RPMI7951 (cell line): ENCODE data around the gene RTL3. TPM values are rescaled to one million over a fixed set of nuclear protein-coding genes. Genes with fewer than 3 reads are reported as not detected.

Experiments used
- DNase-seq: peaks from one replicate; pipeline ENCODE4 v3.0.0-alpha.2; 2012; ENCODE audit warnings: low read depth
- total RNA-seq: library from RNA; depleted of rRNA; stranded (reverse); fragments of >200 nt; shearing (Covaris generic); gene quantifications from 2 replicates; pipeline ENCODE4 v1.2.3, GENCODE V29; 2014; rRNA removed

Gene RTL3
- total RNA-seq, result 1.4 and 1.5 TPM in 2 replicates

- DNase-seq, result peak; percentile 89
Measured at GRCh38 chrX:78658845-78659744, at the start of gene RTL3. RTL3 (minus strand) TSS chrX:78659328; CDS start chrX:78658420, 908 bp downstream.

- DNase-seq, result no peak
Measured at GRCh38 chrX:78708816-78709215, 49.7 kb upstream of the RTL3 start.

- peak; percentile 62 for DNase-seq
Measured at GRCh38 chrX:78708262-78708661, 49.1 kb upstream of the RTL3 start.

- DNase-seq, result no peak
Measured at GRCh38 chrX:78706071-78706470, 46.9 kb upstream of the RTL3 start.

- peak; percentile 22 for DNase-seq
Measured at GRCh38 chrX:78693536-78693935, 34.4 kb upstream of the RTL3 start.

- peak; percentile 6 for DNase-seq
Measured at GRCh38 chrX:78693012-78693411, 33.9 kb upstream of the RTL3 start.

GRCh38 chrX:78687586-78687985, 28.5 kb upstream of the RTL3 start:
- DNase-seq, result no peak

- no peak for DNase-seq
Measured at GRCh38 chrX:78673246-78673645, 14.1 kb upstream of the RTL3 start.

GRCh38 chrX:78665342-78665741, 6.2 kb upstream of the RTL3 start:
- no peak for DNase-seq

GRCh38 chrX:78661836-78662235, 2.7 kb upstream of the RTL3 start:
- DNase-seq, result no peak

- DNase-seq, result peak; percentile 58
Measured at GRCh38 chrX:78659955-78660354, 827 bp upstream of the RTL3 start.

GRCh38 chrX:78658414-78658813, 714 bp downstream of the RTL3 start:
- peak; percentile 12 for DNase-seq

- no peak for DNase-seq
Measured at GRCh38 chrX:78655642-78656041, 3.5 kb downstream of the RTL3 start.

GRCh38 chrX:78653118-78653822, 5.9 kb downstream of the RTL3 start:
- DNase-seq, result peak; percentile 91

- DNase-seq, result peak; percentile 92
Measured at GRCh38 chrX:78650906-78651437, 8.2 kb downstream of the RTL3 start.

GRCh38 chrX:78643874-78644273, 15.3 kb downstream of the RTL3 start:
- no peak for DNase-seq

GRCh38 chrX:78643096-78643495, 16.0 kb downstream of the RTL3 start:
- DNase-seq, result peak; percentile 73

GRCh38 chrX:78636096-78636495, 23.0 kb downstream of the RTL3 start:
- DNase-seq, result peak; percentile 29

GRCh38 chrX:78624962-78625909, 33.9 kb downstream of the RTL3 start:
- peak; percentile 15 for DNase-seq

GRCh38 chrX:78624426-78624825, 34.7 kb downstream of the RTL3 start:
- peak; percentile 32 for DNase-seq

- no peak for DNase-seq
Measured at GRCh38 chrX:78622831-78623230, 36.3 kb downstream of the RTL3 start.
